NCI-H1436 (cell line): Measurements from ENCODE around the gene GMDS.

ENCODE experiments used
- DNase-seq: peaks from one replicate; lab custom pipeline; 2025; lab: John Stamatoyannopoulos, UW

Gene GMDS

GRCh38 chr6:1739220-1739619 lies 506.2 kb downstream of the GMDS start:
- DNase-seq, result no peak

DNA sequence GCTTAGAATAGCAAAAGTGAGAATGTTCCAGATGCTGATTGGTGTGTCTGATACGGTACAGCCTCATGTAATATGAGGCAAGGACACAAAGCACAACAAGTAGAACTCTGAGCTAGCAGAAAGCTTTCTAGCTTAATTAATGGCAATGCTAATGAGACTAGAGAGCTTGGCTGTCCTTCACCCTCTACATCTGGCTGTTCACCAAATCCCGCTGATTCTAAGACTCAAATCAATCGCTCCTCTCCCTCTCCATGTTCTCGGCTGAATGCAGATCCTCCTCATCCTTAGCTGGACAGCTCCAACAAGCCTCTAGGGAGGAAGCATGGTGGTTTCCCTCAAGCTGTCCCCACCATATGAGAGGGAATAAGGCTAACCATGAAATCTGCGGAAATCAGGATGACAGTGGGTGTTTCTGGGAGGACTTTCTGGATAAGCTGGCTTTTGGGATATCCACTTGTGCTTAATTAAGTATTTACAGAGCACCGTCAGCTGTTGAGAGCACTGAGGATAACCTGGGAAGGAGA lies 506.8 kb downstream of the GMDS start:
- DNase-seq, result no peak

- no peak for DNase-seq
Measured at GRCh38 chr6:1737463-1738311, 507.7 kb downstream of the GMDS start.

DNA sequence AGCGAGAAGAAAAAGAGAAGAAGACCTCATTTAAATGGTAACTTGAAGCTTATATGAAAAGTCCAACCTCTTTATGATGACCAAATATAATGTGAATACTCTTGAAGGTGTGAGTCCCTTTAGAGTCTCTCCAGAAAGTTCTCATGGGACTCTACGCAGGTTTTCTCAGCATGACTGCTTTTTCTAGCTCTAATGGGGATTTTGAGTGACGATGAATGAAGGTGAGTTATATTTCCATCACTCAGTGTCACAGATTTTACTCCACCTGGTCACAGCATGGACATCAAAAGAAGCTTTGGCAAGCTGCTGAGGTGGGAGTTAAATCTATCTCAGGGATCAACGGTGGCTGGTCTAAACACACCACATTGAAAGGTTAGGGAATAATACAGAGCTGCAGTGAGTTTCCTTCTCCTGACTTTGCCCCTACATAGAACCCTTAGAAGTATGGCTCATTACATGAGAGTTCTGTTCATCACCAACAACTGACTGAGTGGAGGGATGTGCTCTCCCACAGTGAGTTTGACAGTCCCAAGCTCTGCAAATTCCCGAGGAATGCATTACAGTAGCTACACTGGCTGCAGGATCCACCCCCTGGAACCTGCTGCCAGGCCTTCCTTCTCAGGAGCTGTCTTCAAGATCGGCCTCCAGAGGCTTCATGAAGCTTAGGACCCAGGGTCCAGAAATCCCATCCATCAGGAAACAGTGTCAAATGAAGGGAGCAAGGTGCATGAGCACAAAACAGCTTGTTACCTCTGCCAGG lies 508.9 kb downstream of the GMDS start:
- no peak for DNase-seq

DNA sequence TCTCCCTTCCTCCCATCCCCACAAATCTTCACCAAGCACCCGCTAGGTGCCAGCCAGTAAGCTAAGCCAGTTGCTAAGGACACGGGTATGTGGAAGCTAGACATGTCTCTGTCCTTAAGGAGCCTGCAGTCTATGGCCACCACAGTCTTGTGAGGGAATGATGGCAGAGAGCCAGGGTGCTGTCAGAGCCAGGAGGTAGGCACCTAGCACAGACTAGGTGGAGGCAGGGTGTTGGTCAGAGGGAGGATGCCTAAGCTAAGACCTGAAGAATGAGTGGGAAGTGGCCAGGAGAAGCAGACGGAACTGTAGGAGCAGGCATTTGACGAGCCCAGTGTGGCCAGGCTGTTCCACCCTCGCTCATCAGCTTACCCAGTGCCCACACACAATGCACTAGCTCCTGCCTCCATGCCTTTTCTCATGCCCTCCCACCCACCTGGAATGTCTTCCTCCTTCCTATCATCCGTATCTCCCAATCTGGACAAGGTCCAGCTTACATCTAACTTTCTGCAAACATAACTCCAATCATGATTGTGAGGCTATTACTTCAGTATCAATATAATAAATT lies 510.1 kb downstream of the GMDS start:
- DNase-seq, result no peak

- DNase-seq, result no peak
Measured at GRCh38 chr6:1730882-1731281, 514.5 kb downstream of the GMDS start.

DNA sequence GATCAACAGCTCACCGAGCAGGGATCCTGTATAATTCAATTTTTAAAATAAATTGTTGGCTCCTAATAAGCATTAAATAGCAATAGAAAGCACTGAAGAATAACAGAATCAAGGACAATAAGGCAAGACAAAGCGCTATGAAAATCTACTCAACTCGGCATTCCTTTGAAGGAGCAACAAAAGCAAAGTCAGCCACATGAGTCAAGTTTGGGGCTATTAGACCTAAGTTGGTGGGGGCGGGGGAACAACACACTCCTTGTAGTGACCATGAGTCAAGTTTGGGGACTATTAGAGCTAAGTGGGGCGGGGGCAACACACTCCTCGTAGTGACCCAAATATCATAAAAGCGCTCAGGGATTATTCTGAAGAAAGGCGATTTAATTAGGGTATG lies 515.7 kb downstream of the GMDS start:
- DNase-seq, result no peak

GRCh38 chr6:1729133-1729749 lies 516.2 kb downstream of the GMDS start:
- peak; percentile 25 for DNase-seq

- no peak for DNase-seq
Measured at GRCh38 chr6:1726341-1726768, 519.0 kb downstream of the GMDS start.

- DNase-seq, result no peak
Measured at GRCh38 chr6:1724616-1725015, 520.8 kb downstream of the GMDS start.

DNA sequence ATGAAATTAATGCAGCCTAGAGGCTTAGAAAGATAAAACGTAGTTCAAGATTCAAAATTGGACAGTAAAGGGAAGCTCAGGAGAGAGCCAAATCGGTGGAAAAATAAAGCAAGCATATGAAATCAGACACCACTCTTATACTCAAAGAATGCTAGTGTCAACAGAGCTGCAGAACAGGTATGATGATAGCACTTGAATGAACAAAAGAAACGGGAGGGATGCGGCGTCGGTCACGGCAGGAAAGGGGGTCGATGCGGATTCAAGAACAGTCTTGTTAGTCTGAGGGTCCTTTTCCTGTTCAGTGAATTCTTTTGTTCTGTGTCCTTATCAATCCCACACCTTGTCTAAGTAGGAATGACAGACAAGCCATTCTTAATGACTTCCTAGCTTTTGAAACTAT lies 521.3 kb downstream of the GMDS start:
- peak; percentile 38 for DNase-seq

- no peak for DNase-seq
Measured at GRCh38 chr6:1722801-1723200, 522.6 kb downstream of the GMDS start.

GRCh38 chr6:1720620-1721322 lies 524.6 kb downstream of the GMDS start:
- no peak for DNase-seq

DNA sequence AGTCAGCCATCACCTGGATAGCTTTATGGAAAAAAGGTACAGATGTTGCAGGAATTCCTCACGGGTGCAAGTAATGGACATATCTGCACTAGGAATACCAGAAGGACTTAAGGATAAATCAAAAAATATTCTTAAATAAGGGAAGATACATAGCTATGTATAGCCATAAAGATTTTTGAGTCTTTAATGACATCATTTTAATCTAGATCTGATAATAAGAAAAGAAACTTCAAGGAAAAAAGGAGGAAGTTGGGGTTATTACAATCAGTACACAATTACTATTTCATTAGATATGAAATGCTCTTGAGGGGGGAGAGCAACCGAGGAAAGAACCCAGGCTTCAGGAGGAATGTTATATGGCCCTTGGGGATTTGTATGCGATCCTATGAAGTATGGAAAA lies 525.5 kb downstream of the GMDS start:
- no peak for DNase-seq

- no peak for DNase-seq
Measured at GRCh38 chr6:1716868-1717267, 528.5 kb downstream of the GMDS start.

GRCh38 chr6:1716396-1716795 lies 529.0 kb downstream of the GMDS start:
- no peak for DNase-seq

DNA sequence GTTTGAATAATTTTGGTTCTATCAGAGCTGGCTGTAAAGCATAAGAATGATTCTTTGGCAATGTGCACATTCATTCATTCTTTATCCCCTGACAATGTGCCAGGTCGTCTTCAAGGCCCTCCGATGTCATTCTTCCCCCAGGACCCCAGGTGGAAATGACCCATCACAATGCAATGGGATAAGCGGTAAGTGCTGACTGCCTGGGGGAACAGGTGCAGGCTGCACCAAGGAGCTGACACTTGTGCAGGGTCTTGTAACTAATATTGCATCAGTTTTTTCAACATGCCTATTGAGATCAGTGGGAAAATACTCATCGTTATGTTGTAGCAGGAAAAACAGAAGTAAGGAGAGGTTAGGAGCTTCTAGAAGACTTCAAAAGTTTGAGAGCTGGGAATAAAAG lies 530.1 kb downstream of the GMDS start:
- no peak for DNase-seq

GRCh38 chr6:1714654-1715053 lies 530.8 kb downstream of the GMDS start:
- DNase-seq, result no peak

DNA sequence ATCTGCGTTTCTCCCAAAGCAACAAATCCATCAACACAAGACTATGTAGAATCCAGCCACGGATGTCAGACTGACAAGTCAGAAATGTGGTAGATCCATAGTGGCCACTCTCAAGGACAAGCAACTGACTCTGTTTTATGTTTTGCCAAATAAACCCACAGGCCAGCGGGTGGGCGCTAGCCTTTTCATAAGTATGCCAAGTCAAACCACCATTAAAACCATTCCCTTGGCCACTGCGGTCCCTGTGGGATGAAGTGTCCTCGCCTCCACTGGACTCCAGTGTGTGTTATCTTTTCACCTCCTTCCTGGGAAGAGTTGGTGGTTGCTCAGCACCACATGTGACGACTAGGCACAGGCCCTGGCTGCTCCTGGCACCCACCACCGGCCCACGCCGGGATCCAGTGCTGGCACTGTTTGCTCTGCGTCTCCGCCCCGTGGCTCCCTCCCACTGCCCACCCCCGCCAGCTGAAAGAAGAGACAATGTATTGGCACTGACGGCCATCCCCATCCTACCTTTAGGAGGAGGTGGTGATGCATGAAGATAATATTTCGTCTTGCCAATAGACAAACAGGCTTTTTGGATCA lies 532.3 kb downstream of the GMDS start:
- no peak for DNase-seq

GRCh38 chr6:1712451-1712850 lies 533.0 kb downstream of the GMDS start:
- no peak for DNase-seq

- DNase-seq, result no peak
Measured at GRCh38 chr6:1711136-1711535, 534.3 kb downstream of the GMDS start.
